NCI-H146 (cell line): ENCODE measurements around the gene NFYC.

Source experiments
- DNase-seq: peaks from one replicate; lab custom pipeline; 2025; lab: John Stamatoyannopoulos, UW

NFYC gene

DNA sequence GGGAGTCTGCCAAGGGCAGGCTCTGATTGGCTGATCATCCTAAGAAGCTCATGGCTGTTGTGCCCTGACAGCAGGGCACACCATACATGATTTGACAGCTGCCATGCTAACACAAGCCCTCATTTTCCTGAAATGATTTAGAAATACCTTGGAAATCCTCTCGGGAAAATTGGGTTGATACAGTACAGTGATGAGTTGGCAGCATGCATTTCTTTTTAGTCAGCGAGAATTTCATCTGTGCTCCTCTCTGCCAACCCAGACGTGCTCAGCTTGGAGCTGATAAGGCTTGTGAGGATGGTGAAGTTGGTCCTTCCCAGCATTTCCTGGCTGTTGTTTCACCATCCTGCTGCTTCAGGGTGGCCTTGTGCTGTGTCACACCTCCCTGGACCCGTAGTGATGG, 69.5 kb downstream of the NFYC start:
- DNase-seq, result no peak

DNA sequence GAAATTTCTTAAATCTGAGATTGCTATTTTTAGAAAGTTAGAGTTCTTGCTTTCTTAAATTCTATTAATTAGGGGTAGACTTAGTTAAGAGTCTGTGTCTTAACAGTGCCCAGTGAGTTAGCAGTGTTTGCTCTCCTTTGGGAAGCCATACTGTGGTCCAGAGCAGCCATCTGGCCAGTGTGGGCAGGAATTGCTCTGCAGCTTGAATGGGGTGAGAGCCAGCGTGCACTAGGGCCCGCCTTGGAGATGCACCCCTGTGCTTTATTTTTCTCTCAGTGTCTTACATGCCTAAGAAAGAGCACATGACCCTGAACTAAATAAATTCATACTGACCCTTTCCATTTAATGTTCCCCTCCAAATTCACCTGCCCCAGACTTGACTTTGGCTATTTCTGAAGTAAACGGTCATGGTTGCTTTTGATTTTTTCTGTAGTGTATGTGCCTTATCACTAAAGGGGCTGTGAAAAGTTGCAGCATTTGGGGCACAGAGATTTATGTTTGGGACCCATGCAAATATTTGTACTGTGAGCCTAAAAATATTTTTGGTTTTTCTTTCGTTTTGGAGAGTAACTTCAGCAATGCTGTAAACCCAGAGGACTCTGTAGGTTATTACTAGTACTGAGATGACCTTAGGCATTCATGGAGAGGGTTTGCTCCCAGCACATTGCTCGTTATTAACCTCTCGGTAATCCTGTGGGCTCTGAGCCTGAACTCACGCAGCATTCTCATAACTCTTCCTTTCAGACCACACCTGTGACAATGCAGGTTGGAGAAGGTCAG, 70.8 kb downstream of the NFYC start:
- no peak for DNase-seq

DNA sequence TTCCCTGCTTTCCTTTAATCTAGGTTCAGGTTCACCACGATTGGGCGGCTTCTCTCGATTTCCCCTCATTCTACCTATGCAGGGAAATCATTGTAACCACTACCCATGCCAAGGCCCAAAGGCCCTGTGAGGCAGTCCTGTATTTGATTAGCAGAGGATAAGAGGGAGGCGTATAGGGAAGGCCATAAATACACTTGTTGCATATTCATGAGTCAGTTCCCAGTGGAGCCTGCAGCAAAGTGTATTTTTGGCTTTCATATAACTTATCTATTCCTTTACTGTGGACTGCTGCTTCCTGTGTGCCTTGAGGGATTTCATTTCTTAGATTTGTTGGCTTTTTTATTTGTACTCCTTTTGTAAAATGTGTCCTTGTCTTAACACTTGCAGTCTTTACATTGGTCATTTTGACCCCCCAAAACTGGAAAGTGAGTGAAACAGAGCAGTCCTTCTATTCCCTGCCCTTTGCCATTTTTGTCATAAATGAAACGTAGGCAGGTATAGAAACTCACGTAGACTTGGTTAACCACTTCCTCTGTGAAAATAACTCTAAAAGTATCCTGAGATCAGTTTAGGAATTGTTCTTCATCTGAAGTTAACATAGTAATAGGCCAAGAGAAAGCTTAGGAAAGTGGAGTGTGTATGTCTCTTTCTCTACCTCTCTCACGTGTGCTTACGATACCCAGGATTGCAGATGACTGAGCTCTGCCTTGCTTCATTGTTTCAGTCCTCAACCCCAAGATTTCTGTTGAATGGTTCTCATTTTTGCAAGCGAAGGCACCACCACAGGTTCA, 72.4 kb downstream of the NFYC start:
- no peak for DNase-seq

DNA sequence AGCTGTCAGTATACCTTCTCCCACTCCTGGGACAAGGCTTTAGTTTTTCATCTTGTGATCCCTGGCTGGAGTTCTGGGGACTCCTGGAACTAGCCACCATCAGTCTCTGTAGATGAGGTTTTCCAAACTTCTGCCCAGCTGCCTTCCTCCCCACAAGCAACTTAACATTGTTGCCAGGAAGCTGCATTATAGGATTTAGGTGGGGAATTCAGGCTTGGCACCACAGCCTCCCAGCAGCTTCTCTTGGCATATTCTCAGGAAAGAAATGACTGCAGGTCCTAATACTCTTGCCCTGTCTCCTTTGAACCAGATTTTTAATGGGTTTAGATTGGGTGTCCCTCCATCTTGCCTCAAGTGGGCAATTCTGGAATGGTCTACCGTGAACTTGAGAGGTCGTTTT, 73.5 kb downstream of the NFYC start:
- no peak for DNase-seq

DNA sequence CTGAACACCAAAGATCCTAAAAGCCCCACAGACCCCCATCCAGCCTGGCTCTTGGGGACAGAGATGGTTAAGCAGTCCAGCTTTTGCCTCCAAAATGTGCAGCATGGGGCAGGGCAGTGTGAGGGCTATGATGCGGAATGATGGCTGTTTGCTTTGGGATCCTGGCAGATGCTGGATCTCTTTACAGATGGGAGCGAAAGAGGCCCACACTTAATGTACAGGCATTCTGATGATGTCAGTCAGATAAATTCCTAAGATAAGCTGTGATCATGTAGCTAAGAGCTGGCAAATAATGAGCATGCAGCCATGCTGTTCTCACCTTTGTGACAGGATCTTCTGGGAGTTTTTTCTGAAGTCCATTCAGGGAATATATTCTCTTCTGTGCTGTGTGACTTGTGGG, 74.5 kb downstream of the NFYC start:
- no peak for DNase-seq

DNA sequence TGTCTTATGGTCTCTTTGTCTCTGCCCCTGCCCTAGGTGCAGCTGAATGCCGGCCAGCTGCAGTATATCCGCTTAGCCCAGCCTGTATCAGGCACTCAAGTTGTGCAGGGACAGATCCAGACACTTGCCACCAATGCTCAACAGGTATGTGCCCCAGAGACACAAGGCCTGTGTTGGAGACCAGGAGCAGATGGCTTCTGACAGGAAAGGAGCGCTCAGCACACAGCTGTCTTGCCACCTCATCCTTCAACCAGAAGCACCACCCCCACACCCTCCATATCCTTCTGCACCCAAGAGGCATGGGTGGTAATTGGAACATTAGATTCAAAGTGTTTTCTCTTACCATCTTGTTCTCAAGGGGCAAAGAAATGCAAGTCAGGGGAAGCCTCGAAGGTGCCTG, 75.1 kb downstream of the NFYC start:
- no peak for DNase-seq

DNA sequence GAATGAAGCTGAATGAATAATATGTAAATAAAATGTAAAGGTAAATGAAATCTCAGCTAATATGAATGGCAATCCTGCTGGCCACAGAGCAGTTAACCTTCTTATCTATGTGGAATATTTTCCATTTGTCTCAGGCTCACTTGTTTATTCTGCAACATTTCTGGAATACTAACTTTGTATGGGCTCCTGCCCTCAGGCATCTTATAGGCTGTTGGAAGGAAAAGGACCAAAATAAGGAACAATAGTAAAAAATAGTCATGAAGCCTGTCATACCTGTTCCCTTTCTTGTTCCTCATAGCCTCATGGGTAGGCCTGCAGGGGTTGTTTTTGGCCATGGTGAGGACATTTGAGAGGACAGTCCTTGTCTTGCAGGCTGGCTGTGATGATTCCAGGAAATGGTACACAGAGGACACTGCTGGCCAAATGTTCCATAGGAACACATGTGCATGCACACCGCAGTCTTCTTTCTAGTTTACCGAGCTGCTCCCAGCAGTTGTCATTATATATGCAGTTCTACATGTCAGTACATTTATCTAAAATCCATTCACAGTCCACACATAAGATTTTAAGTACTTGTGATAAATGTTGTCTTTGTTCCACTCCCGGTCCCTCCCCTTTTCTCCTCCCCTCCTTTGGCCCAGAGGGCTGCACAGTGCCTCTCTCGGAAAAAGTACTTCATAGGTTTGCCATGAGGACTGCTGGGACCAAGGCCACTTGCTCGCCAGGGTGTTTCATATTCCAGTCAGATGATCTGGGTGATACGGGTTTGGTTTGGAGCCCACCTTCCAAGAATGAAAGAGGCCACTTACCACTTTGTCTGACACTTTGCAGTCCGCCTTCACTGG, 76.9 kb downstream of the NFYC start:
- DNase-seq, result no peak

DNA sequence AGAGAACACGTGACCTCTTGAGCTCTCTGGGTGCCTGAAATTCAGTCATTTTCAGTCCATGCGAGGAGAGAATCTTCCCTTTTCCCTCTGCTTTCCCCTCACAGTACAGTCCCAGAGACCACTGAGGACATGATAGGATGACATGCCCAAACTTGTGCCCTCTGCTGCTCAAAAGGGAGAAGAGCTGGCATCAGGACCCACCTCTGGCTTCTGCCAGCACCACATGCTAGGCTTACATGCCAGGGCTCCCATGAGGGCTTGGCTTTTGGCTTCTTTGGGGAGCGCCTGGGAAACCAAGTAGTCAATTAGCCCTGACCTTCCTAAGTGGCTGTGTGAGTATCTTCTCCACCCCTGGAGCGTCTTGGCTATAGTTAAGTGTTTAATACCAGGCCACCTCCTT, 78.3 kb downstream of the NFYC start:
- DNase-seq, result no peak

DNA sequence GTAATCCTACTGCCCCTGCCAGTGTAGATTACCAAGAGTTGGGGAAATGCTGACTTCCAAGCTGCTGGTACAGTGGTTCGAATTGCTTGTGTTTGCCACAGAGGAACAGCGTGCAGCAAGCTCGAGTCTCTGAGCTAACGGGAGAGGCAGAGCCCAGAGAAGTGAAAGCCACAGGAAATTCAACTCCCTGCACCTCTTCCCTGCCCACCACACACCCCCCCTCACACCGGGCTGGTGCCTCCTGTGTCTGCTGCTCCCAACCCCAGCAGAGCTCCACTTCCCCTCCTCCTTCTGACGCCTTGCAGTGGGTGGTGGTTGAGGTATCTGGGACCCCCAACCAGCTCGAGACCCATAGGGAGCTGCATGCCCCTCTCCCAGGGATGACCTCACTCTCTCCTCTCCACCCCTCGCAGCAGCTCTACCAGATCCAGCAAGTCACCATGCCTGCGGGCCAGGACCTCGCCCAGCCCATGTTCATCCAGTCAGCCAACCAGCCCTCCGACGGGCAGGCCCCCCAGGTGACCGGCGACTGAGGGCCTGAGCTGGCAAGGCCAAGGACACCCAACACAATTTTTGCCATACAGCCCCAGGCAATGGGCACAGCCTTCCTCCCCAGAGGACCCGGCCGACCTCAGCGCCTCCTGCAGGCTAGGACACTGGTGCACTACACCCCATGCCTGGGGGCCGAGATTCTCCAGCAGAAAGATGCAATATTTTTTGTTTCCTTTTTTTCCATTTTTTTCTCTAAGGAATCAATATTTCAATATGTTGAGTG, 79.0 kb downstream of the NFYC start:
- no peak for DNase-seq

DNA sequence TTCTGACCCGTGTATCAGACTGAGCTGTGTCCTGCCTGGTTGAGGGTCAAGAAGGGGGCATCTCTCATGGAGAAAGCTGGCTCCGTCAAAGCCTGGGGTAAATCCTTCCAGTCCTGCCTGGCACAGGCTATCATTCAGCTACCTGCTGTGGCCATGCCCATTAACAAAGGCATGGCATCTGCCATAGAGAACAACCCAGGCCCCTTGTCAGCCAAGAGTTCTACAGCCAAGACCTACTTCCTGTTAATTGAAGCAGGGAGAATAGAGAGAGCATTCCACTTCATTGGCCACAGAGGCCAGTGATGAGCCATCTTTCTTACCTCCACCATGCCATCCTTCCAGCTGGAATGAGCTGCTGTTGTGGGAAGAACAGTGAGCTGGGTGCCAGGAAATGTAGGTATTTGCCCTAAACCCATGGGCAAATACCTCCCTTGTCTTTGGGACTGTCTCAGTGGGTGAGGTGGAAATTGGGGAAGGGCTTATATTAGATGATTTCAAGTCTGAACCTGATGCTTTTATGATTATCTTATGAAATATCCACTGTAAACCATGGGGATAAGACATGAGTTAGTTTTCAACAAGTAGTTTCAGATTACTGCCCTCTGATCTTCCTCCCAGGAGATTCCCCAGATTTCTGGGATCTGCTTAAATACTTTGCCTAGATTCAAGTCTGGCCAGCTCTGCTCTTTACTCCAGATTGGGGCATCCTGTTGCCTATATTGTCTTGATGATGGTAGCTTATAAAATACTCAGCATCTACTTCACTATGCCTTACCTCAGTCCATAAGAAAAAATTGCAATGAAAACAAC, 80.8 kb downstream of the NFYC start:
- no peak for DNase-seq

DNA sequence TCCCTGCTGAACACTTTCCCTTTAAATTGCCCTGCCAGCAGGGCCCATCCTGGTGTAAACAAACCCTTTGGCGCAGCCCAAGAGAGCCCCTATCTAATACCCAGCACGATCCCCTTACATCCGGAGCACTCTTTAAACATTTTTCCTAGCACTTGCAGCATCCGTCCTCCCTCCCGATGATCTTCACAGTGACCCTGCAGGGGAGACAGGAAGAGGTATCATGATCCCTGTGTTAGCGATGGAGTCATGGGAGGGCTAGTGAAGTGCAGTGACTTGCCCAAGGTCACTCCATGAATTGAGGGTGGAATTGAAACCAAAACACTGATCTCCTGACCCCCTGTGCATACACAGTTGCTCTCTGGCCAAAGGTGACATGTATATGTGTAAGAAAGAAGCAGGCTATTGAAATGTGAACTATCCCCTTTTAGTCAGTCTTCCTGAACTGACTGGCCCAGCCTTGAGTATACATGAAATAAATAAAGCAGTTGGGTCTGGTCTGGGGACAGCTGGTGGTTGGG, 82.3 kb downstream of the NFYC start:
- peak; percentile 49 for DNase-seq

DNA sequence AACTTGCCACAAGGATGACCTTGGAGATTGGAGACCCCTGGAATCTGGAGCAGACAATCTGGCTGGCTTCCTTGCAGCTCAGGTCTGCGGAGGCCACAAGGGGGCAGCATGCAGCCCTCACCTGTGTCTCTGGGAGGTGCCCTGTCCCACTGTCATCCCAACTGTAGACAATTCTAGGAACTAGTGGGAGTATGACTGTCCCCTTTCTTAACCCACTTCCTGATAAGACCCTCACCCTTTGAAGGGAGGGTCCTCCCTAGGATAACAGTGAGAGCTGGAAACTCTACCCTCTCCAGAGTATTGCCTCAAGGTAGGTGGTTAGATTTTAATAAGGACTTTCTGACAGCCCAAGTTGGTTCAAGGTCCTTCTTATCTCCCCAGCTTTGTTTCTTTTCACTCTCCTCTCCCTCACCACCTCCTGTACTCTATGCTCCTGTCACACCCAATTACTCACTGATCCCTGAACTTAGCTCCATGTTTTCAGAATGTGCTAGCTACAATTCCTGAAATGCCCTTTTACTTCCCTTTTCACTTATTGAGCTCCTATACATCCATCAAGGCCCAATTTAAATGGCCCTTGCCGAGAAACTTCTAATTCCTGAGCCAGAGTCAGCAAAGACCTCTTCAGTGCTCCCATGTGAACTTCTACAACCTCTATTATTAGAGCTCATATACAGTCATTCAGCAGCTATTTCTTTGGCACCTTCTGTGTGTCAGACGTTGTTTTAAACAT, 82.9 kb downstream of the NFYC start:
- peak; percentile 14 for DNase-seq

DNA sequence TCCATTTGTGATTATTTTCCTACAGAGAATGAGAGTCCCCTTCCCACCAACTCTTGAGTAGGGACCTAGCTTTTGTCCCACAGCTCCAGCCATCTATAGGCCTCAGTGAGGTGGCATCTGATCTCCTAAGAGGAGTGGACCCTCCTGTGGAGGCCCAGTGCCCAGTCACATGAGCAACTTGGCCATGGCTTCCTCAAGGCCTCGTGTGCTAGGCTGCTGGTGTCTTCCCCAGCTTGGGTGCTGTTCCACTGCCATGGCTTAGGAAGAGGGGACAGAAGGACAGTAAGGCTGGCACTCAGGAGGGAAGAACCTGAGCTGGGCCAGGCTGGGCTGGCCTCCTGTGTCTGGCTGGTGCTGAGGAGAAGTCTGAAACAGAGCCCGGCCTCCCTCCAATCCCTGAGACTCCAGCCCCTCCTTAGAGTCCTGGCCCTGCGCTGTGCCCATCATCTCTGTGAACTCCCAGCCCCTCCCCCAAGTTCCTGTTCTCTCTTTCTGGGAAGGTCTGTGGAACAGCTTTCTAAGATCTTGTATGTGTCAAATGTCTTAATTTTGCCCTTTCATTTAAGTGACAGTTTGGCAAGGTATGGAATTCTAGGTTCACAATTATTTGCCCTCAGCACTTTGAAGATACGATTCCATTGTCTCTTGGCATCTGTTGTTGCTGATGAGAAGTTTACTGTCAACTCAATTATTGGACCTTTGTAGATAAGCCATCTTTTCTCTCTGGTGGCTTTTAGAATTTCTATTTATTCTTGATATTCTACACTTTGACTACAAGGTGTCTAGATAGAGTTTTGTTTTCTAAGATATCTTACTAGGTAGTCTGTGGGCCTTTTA, 85.0 kb downstream of the NFYC start:
- DNase-seq, result no peak

DNA sequence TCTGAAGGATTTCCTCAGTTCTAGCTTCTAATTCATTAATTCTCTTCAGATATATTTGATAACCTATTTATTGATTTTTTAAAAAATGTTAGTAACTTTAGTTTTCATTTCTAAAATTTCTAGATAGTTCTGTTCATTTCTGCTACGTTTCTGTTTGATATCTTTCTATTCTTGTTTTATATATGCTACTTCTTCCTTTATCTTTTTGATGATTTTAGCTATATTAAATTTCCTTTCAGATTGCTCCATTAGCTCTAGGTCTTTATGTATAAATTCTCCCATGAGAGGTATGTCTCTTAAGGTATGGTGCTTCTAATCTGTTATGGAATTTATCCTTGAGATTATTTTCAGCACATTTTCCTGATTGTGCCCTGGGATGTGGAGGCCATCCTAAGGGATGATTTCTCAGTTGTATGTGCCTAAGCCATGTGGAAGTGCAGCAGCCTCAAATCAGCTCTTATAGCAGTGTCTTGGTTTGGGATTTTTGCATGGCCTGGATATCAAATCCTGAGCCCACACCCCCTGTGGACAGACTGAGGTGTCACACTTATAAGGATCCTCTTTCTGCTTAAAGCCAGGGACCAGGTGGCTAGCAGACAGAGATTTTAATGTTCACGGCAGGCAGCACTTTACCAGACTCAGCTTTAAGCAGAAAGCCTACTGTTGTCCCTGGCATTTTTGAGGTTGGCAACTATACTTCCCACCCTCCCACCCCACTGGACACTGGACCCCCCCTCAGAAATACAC, 85.9 kb downstream of the NFYC start:
- DNase-seq, result no peak

DNA sequence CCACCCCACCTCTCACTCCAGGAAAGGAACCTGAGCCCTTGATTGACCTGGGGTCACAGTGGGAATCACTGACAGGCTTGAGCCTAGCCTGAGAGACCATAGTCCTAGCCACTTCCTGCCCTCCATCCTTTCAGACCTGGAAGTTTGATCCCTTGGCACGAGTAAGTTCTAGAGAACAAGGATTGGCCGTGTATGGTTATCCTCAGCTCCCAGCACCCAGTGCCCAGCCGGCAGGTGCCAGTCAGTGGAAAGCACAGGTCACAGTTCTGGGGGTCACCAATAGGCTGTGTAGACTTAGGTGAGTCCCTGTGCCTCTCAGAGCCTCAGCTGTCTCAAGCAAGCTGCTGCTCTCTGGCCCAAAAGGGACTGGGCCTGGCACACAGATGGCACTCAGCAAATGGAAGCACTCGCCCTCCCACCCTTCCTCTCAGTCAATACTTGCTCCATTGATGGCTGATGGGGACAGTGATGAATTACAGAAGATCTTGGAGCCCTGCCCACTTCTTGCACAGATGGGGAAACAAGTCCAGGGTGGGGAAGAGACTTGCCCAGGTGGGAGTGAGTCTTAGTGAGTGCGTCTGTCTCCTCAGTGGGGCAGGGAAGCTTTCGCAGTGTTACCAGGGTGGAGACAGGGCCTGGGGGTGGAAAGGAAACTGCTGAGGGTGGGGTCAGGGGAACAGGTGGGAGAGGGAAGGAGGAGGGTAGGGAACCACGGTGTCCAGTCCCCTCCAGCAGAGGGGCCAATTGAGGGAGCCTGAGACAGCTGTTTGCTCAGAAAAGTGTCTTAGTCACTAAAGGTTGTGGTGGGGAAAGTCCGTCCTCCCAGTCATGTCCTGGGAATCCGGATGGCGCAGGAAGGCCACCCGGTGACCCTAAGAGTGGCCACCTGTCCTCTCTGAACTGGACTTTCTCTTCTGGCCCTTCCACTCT, 89.4 kb downstream of the NFYC start:
- no peak for DNase-seq

DNA sequence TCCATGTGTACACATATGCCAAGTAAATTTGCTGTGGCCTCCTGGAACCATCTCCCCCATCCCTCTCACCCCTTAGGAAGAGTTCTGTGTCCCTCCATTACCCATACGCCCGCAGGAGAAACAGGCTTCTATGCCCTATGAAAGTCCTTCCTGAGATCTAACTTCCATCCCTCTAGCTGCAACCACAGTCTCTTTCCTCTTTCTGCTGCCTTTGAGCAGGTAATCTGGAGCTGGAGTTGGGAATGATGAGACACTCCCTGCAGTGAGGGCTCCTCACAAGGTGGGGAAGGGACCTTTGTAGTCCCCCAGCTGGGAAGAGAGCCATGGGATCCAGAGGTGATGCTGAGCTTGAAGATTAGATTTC, 90.1 kb downstream of the NFYC start:
- DNase-seq, result no peak

DNA sequence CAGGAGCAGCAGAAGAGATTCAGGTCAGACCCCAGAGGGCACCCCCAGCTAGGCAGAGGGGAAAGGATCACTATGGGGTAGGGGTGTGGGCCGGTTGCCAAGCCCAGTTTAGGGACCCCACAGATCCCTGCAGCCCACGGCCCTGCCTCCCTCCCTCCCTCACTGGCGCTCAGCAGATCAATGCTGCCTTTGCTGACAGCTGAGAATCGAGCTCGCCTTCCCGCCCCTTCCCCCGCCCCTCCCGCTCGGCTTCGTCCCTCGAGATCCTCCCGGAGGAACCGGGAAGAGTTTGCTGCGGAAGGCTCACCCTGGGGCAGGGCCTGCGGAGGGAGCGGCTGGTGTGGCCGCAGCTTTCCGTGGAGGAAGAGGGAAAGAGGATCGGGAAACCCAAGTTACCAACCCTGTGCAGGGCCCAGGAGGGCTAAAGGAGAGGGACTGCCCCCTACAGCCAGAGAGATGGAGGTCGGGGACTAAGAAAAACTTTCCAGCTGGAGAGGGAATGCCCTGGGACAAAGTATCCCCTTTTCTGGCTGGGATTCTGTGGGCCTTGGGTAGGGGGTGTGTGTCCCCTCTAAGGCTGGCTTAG, 91.0 kb downstream of the NFYC start:
- DNase-seq, result no peak
